Right cardiac atrium (tissue), 5 donors: ENCODE measurements around the gene NKX1-2. TPM values are rescaled to one million over a fixed set of nuclear protein-coding genes. Genes with fewer than 3 reads are reported as not detected.
A peak's percentile ranks its signal among the peaks of the same experiment; 100 is the strongest.

Experiments
- ATAC-seq, 2 donors: fragments of 200-7000 bp; cut with Tn5 transposase; one replicate each; pipeline versions ENCODE4 v1.8.0 to v1.9.1; 2020; ENCODE audit warnings: moderate library complexity in 2 of 2, mild to moderate bottlenecking in 1 of 2
- DNase-seq, 3 donors: peaks; one replicate each; pipeline ENCODE4 v3.0.0-alpha.2; 2020
- H3K27ac ChIP-seq: one replicate; pipeline ENCODE4 v1.5.1; 2013; ENCODE audit warnings: mild to moderate bottlenecking, low read length, control low read depth, moderate library complexity
- H3K27me3 ChIP-seq: one replicate; pipeline ENCODE4 v1.6.1; 2013; ENCODE audit not compliant: control insufficient read depth, insufficient read depth
- H3K4me1 ChIP-seq: one replicate; pipeline ENCODE4 v1.6.1; 2013; ENCODE audit warnings: low read length; ENCODE audit not compliant: control insufficient read depth, insufficient read depth
- H3K4me3 ChIP-seq: one replicate; pipeline ENCODE4 v1.5.1; 2013; ENCODE audit warnings: low read length, control low read depth
- H3K9me3 ChIP-seq: one replicate; pipeline ENCODE4 v1.6.1; 2013; ENCODE audit warnings: low read length; ENCODE audit not compliant: control insufficient read depth
- WGBS: extraction: QIAGEN DNeasy Blood & Tissue Kit; methylation state at CpG from one replicate; pipeline ENCODE4 v1.1.7; 2013; 5-methylcytosine and 5-hydroxymethylcytosine counted together
- intact Hi-C, 4 donors: fragments of 100-400 bp; cut with DNase I; formaldehyde crosslinking; loops; one replicate each; pipeline versions ENCODE4 v1.11.0 to v1.14.0; 2022 to 2023
- polyA plus RNA-seq: library from polyadenylated mRNA; stranded (reverse); fragments of 200-250 nt; gene quantifications from one replicate; pipeline ENCODE4 v1.2.3, GENCODE V29; 2013
- total RNA-seq, 4 donors: library from RNA; stranded (reverse); fragmentation: NEBNext Ultra II Directional; extraction: Animal tissue kit (Norgen Biotek cat#: 25700); gene quantifications; one replicate each; pipeline ENCODE4 v1.2.1, GENCODE V29; 2021
- donor health status: healthy with polysubstance abuse.
- donor health status: DM: no; HTN: yes; CAD: no.
- donor health status: DM: no; HTN: no; CAD: no.
- donor health status: DM: no; HTN: yes; CAD: no; lungs with severe emphysema.
- donor health status: DM: yes; HTN: yes; CAD: no.

NKX1-2 gene
- total and polyA plus RNA-seq, 5 donors, result not detected

- intact Hi-C loops, result no loop called here
Observed at GRCh38 chr10:124408357-124408756, 41.5 kb downstream of the NKX1-2 start.

GRCh38 chr10:124407456-124407855, 42.4 kb downstream of the NKX1-2 start:
- no peaks in the 10 kb centered on the region for H3K9me3 ChIP-seq
- H3K4me1 ChIP-seq, result no peaks in the 10 kb centered on the region
- DNase-seq, result no peak
- intact Hi-C loops, result no loop called here
- no peak for ATAC-seq
- no peaks in the 10 kb centered on the region for H3K27me3 ChIP-seq
- no peak overlapping the region for H3K4me3 ChIP-seq
- WGBS, result 90% methylated on average over 2 of the region's 2 CpGs
- no peak overlapping the region for H3K27ac ChIP-seq

More at GRCh38 chr10:124408357-124408756, 41.5 kb downstream of the NKX1-2 start:
- DNase-seq (no peak), ATAC-seq (no peak)
- 98% methylated on average over 2 of the region's 2 CpGs for WGBS
- Histone ChIP-seq H3K9me3 (no peaks in the 10 kb centered on the region), H3K4me1 (no peaks in the 10 kb centered on the region), H3K27ac (no peak overlapping the region), H3K4me3 (no peak overlapping the region), H3K27me3 (no peaks in the 10 kb centered on the region)

- intact Hi-C loops, result no loop called here
- Histone ChIP-seq H3K4me1 (no peaks in the 10 kb centered on the region), H3K27me3 (no peaks in the 10 kb centered on the region), H3K27ac (no peak overlapping the region), H3K9me3 (no peaks in the 10 kb centered on the region), H3K4me3 (no peak overlapping the region)
- DNase-seq (no peak), ATAC-seq (peak; percentile 80 to 86)
- 45% methylated on average over 8 of the region's 8 CpGs for WGBS
Observed at GRCh38 chr10:124403548-124403947, 46.3 kb downstream of the NKX1-2 start.

- WGBS, result 80% methylated on average over 2 of the region's 2 CpGs
- H3K4me3 ChIP-seq, result no peak overlapping the region
- intact Hi-C loops, result no loop called here
- no peaks in the 10 kb centered on the region for H3K27me3 ChIP-seq
- H3K27ac ChIP-seq, result no peak overlapping the region
- H3K9me3 ChIP-seq, result no peaks in the 10 kb centered on the region
- H3K4me1 ChIP-seq, result no peaks in the 10 kb centered on the region
- no peak for DNase-seq
- ATAC-seq, result no peak
Observed at GRCh38 chr10:124402273-124402672, 47.6 kb downstream of the NKX1-2 start.

DNA sequence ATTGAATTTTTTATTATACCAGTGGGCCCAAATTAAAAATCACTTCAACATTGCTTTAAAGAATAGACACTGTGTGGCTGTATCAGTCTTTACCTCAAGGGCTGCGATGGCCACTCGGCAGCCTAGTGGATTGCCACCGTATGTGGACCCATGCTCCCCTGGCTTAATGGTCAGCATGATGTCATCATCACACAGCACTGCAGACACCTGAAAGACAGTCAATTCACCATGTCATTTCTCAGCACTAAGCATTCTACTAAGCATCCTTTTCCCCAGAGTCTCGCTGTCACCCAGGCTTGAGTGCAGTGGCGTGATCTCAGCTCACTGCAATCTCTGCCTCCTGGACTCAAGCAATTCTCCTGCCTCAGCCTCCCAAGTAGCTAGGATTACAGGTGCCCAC, 48.2 kb downstream of the NKX1-2 start:
- DNase-seq (no peak), ATAC-seq (no peak)
- no peak overlapping the region for H3K4me3 ChIP-seq
- no peaks in the 10 kb centered on the region for H3K4me1 ChIP-seq
- H3K9me3 ChIP-seq, result no peaks in the 10 kb centered on the region
- intact Hi-C loops, result no loop called here
- H3K27ac ChIP-seq, result no peak overlapping the region
- no peaks in the 10 kb centered on the region for H3K27me3 ChIP-seq
- 95% methylated on average over 5 of the region's 5 CpGs for WGBS

Other genes with a start within 250 kb of the NKX1-2 start
- gene OAT, start 31.1 kb downstream of the NKX1-2 start, total RNA-seq, result 10 to 100 TPM; 40.0 to 47.8 (median 43.7) TPM
- gene OAT, start 31.1 kb downstream of the NKX1-2 start, polyA plus RNA-seq, result 34.7 TPM
- gene LHPP, start 11.8 kb upstream of the NKX1-2 start, total RNA-seq, result 10 to 100 TPM; 18.3 to 24.9 (median 20.0) TPM
- 17.8 TPM for gene LHPP, start 11.8 kb upstream of the NKX1-2 start, polyA plus RNA-seq